NCI-H2171 treated with DMSO at 0.1 percent for 48 hours (cell line): Measurements from ENCODE around the gene B4GALNT1.
"Not testable (repeated sequence)": the region's sequence is repeated elsewhere in the genome, so short reads cannot be mapped to it uniquely, and the experiment has no call there.

ENCODE experiments used
- DNase-seq: peaks from one replicate; lab custom pipeline; 2025; lab: John Stamatoyannopoulos, UW

B4GALNT1 gene

GRCh38 chr12:57637364-57637763 is 4.4 kb upstream of the B4GALNT1 start:
- DNase-seq = no peak

DNA sequence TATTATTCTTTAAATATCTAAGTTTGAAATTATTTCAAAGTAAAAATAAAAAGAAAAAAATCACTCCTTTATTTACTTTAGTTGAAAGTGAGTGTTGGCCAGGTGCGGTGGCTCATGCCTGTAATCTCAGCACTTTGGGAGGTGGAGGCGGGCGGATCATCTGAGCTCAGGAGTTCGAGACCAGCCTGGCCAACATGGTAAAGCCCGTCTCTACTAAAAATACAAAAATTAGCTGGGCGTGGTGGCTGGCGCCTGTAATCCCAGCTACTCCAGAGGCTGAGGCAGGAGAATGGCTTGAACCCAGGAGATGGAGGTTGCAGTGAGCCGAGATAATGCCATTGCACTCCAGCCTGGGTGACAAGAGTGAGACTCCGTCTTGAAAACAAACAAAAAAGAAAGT is 3.7 kb upstream of the B4GALNT1 start:
- DNase-seq = not testable (repeated sequence)

GRCh38 chr12:57632073-57632957 is 686 bp downstream of the B4GALNT1 start:
- peak; percentile 36 for DNase-seq

GRCh38 chr12:57631566-57632072 is 1.4 kb downstream of the B4GALNT1 start:
- no peak for DNase-seq

- no peak for DNase-seq
Measured at GRCh38 chr12:57630891-57631433, 2.0 kb downstream of the B4GALNT1 start.

- no peak for DNase-seq
Measured at GRCh38 chr12:57629897-57630471, 3.0 kb downstream of the B4GALNT1 start.

GRCh38 chr12:57628280-57629191 is 4.5 kb downstream of the B4GALNT1 start:
- DNase-seq = no peak

DNA sequence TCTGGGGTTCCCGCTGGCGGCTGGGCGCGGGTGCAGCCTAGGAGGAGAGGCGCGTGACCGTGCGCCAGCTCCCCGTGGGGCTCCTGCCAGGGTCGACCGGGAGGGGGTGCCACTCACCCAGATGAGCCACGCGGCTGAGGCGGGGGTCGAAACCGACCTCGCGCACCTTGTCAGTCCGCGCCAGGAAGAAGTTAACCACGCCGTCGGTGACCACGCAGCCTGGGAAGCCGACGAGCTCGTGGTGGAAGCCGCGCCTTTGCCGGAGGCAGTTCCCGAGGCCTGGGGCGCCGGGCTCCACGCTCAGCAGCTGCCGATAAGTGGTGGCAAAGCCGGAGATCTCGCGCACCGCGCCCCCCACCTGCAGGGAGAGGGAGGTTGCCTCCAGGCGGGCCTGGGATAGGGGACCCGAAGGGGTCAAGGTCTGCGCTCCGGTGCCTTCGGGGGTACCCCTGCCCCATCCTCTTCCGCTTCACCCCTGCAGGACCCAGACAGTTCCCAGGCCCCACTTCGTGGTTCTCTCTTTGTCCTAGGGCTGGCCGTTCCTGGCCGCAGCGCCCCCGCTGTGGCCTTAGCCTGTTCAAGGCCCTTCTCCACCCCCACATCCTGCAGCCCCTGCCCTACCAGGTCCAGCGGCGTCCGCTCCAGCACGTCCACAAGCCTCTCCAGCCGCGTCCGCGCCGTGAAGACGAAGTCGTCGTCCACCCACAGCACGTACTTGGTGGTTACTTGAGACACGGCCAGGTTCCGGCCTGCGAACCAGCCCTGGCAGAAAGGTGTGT is 5.3 kb downstream of the B4GALNT1 start:
- no peak for DNase-seq

GRCh38 chr12:57626921-57627445 is 6.0 kb downstream of the B4GALNT1 start:
- no peak for DNase-seq

DNA sequence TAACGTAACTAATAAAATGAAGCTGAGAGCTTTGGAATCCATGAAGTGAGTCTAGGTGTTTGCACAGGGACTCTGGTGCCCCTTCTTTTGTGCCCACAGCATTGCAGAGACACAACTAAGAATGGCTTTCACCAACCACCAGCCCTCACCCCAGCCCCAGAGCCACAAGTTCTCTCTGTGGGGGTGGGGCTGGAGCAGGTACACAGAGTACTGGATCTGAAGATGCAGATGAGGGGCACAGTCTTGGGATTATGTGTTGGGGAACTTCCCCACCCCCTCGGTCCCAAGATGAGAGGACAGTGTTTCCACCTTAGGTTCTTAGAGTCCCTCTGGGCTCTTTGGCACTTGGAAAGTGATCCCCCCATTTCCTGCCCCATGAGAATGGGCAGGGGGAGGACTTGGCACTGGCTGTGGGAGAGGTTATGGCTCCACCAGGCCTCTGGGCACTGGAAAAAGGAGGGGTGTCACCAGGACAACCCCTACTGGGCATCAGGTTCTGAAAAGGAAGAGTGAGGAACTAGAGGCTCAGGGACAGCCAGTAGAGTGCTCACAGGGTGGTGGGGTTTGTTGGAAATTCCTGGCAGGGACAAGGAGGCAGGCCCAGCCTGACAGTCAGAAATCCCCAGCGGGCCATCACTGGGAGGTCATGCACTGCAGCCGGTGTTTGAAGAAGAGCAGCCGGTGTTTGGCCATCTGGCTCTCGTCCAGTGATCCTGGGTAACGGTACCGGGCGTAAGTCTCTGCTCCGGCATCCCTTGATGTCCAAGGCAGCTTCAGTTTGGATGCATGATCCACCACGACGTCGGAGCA is 6.7 kb downstream of the B4GALNT1 start:
- DNase-seq = no peak

DNA sequence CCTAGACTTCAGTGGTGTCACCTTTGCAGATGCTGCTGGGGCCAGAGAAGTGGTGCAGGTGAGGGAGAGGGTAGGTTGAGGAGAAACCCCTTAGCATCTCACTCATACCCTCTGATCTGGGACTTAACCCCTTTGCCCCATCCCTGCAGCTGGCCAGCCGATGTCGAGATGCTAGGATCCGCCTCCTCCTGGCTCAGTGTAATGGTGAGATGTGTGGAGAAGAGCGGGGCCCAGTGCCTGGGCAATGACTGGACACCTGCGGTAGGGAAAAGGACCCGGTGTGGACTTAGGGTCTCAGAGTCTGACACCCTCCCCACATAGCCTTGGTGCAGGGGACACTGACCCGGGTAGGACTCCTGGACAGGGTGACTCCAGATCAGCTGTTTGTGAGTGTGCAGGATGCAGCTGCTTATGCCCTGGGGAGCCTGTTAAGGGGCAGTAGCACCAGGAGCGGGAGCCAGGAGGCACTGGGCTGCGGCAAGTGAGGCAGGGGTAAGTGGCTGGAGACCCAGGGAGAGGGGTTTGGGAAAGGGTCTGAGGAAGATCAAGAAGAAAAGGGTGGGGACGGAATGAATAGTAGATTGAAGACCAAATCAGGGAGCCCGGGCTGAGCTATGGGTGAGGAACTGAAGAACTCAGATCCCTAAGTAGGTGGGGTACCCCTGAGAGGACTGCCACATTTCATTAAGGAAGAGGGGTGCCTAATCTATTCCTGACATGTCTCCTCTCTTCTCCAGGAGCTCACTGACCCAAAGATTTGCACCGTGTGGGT is 7.6 kb downstream of the B4GALNT1 start:
- DNase-seq = no peak

DNA sequence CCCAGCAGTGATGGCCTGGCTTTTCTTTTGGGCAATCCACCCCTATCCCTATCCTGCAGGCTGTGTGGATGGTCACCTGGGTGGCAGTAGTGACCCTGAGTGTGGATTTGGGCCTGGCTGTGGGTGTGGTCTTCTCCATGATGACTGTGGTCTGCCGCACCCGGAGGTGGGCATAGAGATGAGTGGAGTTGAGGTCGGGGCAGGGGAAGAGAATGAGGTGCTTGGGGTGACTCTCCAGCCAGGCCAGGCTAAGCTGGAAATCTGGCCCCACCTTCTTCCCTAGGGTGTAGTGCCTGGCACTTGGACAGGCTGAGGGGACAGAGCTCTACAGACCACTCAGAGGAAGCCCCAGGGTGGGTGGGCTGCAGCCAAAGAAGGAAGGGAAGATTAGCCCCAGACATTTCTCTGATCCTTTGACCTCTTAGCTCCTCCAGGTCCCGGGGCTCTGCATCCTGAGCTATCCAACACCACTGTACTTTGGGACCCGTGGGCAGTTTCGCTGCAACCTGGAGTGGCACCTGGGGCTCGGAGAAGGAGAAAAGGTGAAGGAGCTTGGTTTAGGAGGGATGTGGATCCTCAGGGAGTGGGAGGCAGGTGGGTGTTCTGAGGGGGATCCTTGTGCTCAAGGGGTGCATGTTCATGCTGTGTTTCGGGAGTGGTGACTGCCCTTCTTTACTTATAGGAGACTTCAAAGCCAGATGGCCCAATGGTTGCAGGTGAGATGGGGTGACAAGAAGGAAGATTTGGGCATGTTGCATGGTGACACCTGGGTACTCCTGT is 8.4 kb downstream of the B4GALNT1 start:
- no peak for DNase-seq

DNA sequence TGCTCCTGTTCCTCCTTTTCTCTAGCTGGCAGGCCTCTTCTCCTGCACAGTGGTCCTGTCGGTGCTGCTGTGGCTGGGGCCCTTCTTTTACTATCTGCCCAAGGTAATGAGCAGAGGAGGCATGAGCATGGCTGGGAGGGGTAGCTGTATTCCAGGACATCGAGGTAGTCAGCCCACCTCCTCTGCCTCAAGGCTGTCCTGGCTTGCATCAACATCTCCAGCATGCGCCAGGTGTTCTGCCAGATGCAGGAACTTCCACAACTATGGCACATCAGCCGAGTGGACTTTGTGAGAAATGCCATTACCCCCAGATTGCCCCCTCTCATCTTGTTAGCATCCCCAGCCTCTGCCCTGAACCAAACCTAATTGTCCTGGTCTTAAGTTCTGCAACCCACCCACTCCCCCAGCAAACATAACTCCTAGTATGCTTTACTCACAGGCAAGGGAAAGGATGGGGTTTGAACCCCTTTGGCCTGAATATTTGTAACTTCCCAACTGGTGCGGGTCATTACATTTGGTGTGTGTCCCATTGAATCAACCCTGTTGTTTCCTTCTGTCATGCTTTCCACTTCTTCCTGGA is 9.1 kb downstream of the B4GALNT1 start:
- DNase-seq = no peak

DNA sequence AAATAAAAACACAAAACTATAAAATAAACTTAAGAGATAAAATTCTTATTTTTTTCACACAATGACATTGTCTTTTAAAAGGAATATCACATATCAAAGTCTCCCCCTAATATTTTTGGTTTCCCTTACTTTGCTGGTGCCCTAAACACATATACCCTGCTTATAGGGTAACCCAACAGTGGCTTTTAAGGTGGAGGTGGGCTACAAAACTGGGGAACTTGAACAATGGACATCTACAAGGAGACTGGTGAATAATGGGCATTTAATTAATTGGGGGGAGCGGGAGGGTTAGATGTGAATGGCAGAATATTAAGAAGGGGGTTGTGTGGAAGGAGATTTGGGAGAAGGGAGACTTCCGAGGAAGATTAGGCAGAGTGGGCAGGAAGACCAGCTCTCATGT is 9.6 kb downstream of the B4GALNT1 start:
- DNase-seq = no peak

DNA sequence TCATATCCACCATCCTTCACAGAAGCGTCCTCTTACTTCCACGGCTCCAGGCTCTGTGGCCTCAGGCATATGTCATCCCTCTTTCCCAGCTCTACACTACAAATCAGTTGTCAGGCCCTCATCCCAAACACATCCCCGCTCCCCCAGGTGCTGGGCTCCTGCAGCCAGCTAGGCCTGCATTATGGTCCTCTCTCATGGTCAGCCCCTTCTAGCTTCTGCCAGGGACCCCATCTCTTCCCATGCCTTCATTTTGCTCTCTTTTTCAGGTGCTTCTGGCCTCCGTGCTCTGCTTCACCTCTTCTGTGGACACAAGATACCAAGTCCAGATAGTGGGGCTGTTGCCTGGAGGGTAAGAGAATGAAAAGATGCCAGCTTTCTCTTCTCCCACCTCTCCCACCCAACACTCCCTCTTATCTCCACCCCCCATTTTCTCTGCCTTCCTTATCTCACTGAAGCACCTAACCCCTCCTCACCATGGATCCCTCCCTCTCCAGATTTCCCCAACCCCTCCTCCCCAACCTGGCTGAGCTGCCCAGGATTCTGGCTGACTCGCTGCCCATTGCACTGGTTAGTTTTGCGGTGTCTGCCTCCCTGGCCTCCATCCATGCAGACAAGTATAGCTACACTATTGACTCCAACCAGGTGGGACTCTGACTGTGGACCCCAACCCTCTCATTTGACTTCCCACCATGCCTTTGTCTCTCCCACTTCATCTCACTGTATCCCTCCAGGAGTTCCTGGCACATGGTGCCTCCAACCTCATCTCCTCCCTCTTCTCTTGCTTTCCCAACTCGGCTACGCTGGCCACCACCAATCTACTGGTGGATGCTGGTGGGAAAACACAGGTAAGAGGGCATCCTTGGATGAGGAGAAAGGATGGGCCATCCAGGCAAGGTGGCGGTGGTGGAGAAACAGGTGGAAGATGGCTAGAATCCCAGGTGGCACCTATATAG is 10.4 kb downstream of the B4GALNT1 start:
- DNase-seq = no peak

DNA sequence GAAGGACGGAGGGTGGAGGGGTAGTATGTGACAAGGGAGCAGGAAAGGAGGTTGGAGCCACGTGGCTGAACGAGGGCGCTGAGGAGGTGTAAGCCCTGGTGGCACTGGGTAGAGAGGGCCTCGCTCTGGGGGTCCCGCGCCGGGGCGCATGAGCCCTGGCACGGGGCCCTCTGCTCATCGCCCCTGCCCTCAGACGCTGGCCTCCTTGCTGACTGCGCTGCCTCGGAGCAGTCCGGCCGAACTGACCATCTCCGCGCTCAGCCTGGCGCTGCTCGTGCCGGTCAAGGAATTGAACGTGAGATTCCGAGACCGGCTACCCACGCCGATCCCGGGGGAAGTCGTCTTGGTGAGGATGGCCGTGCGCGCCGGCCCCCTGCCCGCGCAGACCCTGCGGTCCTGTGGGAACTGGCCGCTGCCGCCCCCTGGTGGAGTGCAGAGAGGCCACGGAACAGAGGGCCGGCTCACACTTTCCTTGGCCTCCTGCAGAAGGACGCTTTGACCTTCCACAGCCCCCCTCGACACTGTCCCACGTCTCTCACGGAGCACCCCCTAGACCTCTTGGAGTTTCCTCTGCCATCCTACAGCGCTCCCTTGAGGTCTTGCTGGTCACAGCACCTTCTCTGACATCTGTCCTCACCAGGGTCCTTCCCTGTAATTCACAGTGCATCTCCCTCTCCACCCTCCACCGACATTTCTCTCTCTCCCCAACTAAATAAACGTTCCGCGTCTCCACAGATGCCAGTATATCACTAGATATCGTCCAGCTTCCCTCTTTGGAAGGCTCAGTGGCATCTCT is 11.3 kb downstream of the B4GALNT1 start:
- peak; percentile 50 for DNase-seq
